ENCODE results near the gene OR13C3. TPM values are rescaled to one million over a fixed set of nuclear protein-coding genes. Genes with fewer than 3 reads are reported as not detected.
"Not testable (repeated sequence)": the region's sequence is repeated elsewhere in the genome, so short reads cannot be mapped to it uniquely, and the experiment has no call there.

The OR13C3 gene
- not detected in 2 replicates for total RNA-seq (2014; rRNA removed; shearing (Covaris generic); ENCODE audit: low replicate concordance)

DNA sequence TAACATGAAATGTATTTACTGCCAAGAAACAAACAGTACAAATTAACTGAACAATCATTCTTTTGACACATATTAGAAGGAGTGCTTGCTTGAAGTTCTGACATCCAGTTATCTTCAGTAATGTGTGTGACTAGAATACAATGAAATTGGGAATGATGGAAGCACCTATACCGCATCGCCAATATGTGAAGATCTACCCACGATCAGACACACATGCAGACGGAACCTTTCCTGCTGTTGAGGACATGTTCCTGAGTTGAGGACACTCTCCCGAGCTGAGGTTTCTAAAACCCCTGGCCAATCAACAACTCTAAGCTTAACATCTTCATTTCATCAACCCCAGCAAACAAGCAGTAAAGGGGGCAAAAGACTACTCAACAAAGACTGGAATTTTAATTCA is at the start of gene OR13C3:
OR13C3 (minus strand) TSS at position 101 of the 400 bp plus-strand sequence. CDS start 133 bp downstream, outside the sequence.
- H3K9me3 ChIP-seq, result no peaks in the 10 kb centered on the region
- H3K36me3 ChIP-seq, result no peaks in the 10 kb centered on the region
- H3K4me3 ChIP-seq, result no peak within 1 kb of the TSS
- no peaks in the 10 kb centered on the region for H3K27me3 ChIP-seq
- no peak for DNase-seq

DNA sequence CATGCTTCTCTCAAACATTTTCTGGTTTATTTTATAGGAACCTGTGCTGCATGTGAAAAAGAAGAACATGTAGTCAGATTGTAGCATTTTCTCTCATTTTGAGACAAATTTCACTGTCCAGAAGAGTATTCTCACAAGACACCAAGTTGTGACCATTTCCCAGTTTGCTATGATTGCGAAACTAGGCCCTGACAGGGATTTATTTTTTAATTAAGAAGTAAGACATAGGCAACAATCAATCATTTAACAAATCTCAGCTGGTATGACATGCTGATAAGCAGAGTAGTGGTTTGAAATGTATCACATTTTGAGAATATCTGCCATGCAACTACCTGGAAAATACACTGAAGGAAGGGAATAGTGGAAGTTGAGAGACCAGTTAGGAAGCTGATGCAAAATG is 43.9 kb upstream of the OR13C3 start:
- H3K27me3 ChIP-seq, result no peaks in the 10 kb centered on the region
- no peaks in the 10 kb centered on the region for H3K9me3 ChIP-seq
- H3K4me3 ChIP-seq, result no peak overlapping the region
- H3K36me3 ChIP-seq, result no peaks in the 10 kb centered on the region
- DNase-seq, result no peak

DNA sequence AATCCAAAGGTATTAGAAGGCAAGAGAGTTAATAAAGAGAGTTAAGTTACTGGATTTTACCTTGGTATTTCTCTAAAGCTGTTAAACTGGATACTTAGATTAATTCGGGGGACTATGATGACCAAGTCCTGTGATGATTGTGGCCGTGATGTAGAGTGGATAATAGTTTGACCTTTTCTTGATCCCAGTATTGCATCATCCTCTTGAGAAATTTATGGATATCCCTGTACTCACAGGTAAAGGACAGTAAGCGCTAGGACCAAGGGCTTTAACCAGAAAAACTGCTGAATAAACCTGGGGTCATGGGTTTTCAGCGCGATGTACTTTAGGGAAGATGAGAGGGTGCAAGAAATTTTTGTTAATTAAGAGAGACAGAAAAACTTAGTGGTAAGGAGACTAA is 40.6 kb upstream of the OR13C3 start:
- Histone ChIP-seq H3K36me3 (no peaks in the 10 kb centered on the region), H3K9me3 (peaks cover 3% of the 10 kb centered on the region; the same call in 1 of the 2 replicates), H3K4me3 (no peak overlapping the region), H3K27me3 (no peaks in the 10 kb centered on the region)
- DNase-seq, result no peak

DNA sequence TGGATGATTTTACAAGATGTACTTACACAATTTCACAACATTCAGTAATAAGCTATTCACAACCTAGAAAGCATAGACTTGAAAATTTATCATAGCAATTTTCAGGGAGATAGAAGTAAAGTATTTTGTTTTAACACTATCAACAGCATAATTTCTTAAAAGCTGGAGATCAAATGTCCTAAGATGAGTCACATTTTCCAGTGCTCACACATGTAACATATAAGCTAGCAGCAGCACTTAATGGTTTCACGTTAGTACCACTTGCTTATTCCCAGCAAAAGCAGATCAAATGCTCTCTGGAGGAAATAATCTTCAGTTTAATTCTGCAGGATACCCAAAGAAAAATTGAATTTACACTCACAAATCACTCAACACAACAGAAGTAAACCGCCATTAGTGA is 38.8 kb upstream of the OR13C3 start:
- Histone ChIP-seq H3K27me3 (no peaks in the 10 kb centered on the region), H3K4me3 (no peak overlapping the region), H3K9me3 (peaks cover 4% of the 10 kb centered on the region), H3K36me3 (no peaks in the 10 kb centered on the region)
- DNase-seq, result no peak

DNA sequence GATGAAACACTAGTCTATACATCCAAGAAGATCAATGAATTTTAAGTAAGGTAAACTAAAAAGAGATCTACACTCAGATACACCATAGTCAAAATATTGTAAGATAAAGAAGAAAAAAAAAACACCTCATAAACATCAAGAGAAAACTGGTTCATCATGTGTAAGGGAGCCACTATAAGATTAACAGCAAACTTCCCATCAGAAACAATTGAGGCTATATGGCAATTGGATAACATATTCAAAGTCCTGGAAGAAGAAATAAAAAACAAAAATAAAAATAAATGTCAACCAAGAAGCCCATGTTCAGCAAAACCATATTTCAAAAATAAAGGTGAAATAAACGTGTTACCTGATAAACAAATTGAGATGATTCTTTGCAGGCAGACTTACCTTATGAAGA is 36.0 kb upstream of the OR13C3 start:
- no peak for DNase-seq
- H3K27me3 ChIP-seq, result no peaks in the 10 kb centered on the region
- H3K9me3 ChIP-seq, result peaks cover 4% of the 10 kb centered on the region
- H3K36me3 ChIP-seq, result no peaks in the 10 kb centered on the region
- H3K4me3 ChIP-seq, result no peak overlapping the region

DNA sequence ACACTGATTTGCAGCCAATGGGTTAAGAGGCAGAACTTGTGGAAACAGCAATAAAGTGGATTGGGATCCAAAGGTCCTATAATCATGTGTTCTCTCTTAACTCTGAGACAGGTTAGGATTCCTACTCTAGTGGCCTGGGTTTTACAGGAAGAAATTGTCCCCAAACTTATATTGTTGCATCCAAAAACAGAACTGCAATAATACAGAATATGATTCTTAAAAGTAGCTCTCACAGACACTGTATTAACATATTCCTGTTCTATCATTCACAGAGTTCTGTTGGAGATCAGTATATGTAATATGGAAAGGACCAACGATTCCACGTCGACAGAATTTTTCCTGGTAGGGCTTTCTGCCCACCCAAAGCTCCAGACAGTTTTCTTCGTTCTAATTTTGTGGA is 32.2 kb upstream of the OR13C3 start, which contains the start of gene OR13C8:
OR13C8 (plus strand) TSS at position 301 of the 400 bp plus-strand sequence; CDS start at position 301, 0 bp downstream.
- no peak for DNase-seq
- H3K36me3 ChIP-seq, result no peaks in the 10 kb centered on the region
- H3K4me3 ChIP-seq, result no peak within 1 kb of the TSS
- peaks cover 4% of the 10 kb centered on the region for H3K9me3 ChIP-seq
- no peaks in the 10 kb centered on the region for H3K27me3 ChIP-seq

DNA sequence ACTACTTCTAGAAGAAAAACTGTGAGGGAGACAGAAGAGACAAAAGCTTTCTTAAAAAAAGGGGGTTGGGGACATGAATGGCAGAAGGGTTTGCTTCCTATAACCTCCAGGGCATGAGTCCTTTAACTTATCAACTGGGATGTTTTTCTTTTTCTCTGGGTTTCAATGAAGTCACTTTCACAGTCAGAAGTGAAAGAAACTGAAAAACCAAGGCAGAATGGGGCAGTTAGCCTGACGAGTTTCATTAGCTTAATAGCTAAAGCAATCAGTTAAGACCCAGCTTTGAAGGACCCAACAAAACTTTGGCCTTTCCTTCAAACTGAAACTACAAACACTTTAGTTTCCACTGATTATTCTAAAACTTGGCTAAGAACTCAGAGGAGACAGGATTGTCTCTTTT is 27.7 kb upstream of the OR13C3 start:
- Histone ChIP-seq H3K9me3 (no peaks in the 10 kb centered on the region), H3K27me3 (no peaks in the 10 kb centered on the region), H3K4me3 (no peak overlapping the region), H3K36me3 (no peaks in the 10 kb centered on the region)
- no peak for DNase-seq

DNA sequence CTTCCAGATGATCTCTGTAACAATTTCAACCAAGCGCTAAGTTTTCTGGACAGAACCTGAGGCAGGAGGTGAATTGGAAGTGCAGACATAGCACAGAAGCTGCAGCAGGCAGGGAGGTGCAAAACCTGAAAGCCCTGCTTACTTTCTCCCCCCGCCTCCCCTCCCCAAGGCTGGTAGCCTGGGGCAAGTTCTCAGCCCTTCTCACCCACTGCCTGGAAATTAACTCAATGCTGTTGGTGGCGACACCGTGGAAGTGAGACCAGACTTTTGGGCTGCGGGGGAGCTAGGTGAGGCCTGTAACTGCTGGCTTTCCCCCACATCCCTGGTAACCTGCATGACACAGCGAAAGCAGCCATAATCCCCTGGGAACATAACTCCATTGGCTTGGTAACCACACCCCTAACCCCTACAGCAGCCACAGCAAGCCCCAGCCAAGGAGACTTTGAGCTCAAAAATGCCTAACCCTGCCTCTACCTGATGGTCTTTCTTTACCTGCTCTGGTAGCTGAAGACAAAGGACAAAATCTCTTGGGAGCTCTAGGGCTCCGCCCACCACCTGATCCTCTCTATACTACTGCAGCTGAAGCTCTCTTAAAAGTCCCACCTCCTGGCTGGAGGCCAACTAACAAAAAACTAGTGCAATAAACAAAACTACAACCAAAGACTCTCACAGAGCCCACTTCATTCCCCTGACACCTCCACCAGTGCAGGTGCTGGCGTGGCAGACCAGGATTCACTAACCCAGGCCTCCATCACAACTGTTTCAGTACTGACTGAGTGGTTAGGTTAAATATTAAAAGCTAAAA is 20.4 kb upstream of the OR13C3 start:
- no peaks in the 10 kb centered on the region for H3K27me3 ChIP-seq
- no peak for DNase-seq

DNA sequence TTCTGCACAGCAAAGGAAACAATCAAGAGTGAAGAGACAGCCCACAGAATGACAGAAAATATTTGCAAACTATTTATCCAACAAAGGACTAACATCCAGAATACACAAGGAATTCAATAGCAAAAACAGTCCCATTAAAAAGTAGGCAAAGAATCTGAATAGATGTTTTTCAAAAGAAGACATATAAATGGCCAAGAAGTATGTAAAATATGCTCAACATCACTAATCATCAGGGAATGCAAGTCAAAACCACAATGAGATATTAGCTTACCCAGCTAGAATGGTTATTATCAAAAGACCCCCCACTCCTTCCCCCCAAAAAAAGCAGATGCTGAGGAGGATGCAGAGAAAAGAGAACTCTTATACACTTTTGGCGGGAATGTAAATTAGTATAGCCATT is 18.9 kb upstream of the OR13C3 start:
- no peaks in the 10 kb centered on the region for H3K36me3 ChIP-seq
- no peak for DNase-seq
- H3K4me3 ChIP-seq, result no peak overlapping the region
- no peaks in the 10 kb centered on the region for H3K27me3 ChIP-seq
- H3K9me3 ChIP-seq, result no peaks in the 10 kb centered on the region

More for the DNA sequence above, 20.4 kb upstream of the OR13C3 start:
- Histone ChIP-seq H3K9me3 (no peaks in the 10 kb centered on the region), H3K36me3 (no peaks in the 10 kb centered on the region), H3K4me3 (no peak overlapping the region)

DNA sequence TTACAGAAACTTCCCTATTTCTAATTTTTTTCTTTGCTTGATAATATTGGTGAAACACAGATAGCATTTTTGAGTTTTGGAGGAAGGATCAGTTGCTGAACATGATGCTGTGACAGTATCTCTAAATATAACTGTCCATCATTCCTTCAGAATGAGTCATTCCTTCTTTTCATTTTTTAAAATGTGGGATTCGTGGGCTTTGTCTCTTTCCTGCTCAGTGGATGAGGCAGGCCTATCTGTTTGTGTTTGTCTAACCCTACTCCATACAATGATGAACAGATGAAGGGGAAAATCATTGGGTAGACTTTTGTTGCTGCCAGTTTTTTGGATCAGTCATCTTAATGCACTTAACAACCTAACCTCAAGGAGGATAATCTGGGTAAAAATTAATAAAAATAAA is 16.6 kb upstream of the OR13C3 start:
- no peaks in the 10 kb centered on the region for H3K36me3 ChIP-seq
- DNase-seq, result no peak
- H3K9me3 ChIP-seq, result no peaks in the 10 kb centered on the region
- no peak overlapping the region for H3K4me3 ChIP-seq
- no peaks in the 10 kb centered on the region for H3K27me3 ChIP-seq

DNA sequence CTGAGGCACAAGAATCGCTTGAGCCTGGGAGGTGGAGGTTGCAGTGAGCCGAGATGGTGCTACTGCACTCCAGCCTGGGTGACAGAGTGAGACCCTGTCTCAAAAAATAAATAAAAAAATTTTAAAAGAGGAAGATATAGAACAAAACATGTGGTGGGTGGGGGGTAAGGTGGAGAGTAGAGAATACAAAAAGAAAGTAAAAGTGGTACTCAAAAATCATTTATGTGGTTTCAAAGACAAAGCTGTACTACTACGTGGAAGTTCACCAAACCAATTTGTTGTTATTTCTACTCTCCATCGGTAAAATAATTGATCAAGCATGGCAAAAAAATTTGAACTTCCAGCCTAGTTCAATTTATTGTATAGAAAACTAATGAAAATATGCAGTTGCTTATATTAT is 8.0 kb upstream of the OR13C3 start:
- Histone ChIP-seq H3K27me3 (no peaks in the 10 kb centered on the region), H3K4me3 (peak overlapping the region; percentile 13), H3K9me3 (no peaks in the 10 kb centered on the region), H3K36me3 (no peaks in the 10 kb centered on the region)
- DNase-seq, result no peak

DNA sequence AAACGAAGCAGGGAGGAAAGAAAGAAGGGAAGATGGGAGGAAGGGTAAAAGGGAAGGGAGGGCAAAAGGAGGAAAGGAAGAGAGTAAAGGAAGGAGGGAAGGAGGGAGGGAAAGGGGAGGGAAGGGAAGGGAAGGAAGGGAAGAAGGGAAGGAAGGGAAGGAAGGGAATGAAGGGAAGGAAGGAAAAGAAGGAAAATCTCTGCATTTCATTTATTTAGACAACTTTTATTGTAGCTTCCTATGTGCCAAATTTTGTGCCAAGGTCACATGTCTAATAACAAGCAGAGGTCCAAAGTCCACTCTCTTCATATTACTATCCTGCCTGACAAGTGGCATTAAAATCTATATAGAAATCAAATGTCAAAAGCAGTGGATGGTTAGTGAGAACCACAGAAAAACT is 2.6 kb upstream of the OR13C3 start:
- H3K27me3 ChIP-seq, result no peaks in the 10 kb centered on the region
- no peak for DNase-seq

DNA sequence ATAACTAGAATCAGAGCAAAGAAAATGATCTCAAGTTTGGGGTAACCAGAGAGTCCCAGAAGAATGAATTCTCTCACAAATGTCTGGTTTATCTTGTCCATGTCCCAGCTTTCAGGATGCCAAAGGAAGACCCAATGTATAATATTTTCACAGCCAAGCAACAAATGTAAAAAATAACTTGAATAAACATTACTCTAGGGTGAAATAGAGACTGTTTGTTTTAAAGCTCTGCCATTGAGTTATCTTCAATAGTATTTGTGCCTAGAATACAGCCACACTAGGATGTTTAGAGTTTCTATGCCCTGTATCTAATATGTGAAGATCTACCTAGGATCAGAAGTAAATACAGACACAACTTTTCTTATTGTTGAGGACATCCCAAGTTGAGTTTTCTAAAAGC is 9.5 kb downstream of the OR13C3 start, which contains the start of gene OR13C4:
OR13C4 (minus strand) TSS at position 101 of the 400 bp plus-strand sequence; CDS start at position 101, 0 bp downstream.
- H3K9me3 ChIP-seq, result no peaks in the 10 kb centered on the region; the same call in 1 of the 2 replicates
- no peaks in the 10 kb centered on the region for H3K36me3 ChIP-seq
- no peaks in the 10 kb centered on the region for H3K27me3 ChIP-seq
- DNase-seq, result no peak
- H3K4me3 ChIP-seq, result no peak within 1 kb of the TSS

More for the DNA sequence above, 2.6 kb upstream of the OR13C3 start:
- Histone ChIP-seq H3K4me3 (no peak overlapping the region), H3K36me3 (no peaks in the 10 kb centered on the region), H3K9me3 (no peaks in the 10 kb centered on the region)

DNA sequence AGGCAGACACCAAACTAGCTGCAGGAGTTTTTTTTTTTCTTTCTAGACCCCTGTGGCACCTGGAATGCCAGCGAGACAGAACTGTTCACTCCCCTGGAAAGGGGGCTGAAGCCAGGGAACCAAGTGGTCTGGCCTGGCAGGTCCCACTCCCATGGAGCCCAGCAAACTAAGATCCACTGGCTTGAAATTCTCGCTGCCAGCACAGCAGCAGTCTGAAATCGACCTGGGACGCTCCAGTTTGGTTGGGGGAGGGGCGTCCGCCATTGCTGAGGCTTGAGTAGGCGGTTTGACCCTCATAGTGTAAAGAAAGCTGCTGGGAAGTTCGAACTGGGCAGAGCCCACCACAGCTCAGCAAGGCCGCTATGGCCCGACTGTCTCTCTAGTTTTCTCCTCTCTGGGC is 16.4 kb downstream of the OR13C3 start:
- DNase-seq, H3K4me3 ChIP-seq: not testable (repeated sequence)

DNA sequence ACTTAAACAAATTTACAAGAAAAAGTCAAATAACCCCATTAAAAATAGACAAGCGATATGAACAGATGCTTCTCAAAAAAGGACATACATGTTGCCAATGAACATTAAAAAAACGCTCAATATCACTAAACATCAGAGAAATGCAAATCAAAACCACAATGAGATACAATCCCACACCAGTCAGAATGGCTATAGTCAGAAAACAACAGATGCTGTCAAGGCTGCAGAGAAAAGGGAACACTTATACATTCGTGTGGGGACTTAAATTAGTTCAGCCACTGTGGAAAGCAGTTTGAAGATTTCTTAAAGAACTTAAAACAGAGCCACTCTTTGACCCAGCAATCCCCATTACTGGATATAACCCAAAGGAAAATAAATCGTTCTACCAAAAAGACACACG is 21.8 kb downstream of the OR13C3 start:
- DNase-seq, result no peak
- no peaks in the 10 kb centered on the region for H3K36me3 ChIP-seq
- H3K27me3 ChIP-seq, result no peaks in the 10 kb centered on the region
- no peaks in the 10 kb centered on the region for H3K9me3 ChIP-seq
- no peak overlapping the region for H3K4me3 ChIP-seq

More for the DNA sequence above, 16.4 kb downstream of the OR13C3 start:
- H3K27me3 ChIP-seq, H3K9me3 ChIP-seq, H3K36me3 ChIP-seq: not testable (repeated sequence)

DNA sequence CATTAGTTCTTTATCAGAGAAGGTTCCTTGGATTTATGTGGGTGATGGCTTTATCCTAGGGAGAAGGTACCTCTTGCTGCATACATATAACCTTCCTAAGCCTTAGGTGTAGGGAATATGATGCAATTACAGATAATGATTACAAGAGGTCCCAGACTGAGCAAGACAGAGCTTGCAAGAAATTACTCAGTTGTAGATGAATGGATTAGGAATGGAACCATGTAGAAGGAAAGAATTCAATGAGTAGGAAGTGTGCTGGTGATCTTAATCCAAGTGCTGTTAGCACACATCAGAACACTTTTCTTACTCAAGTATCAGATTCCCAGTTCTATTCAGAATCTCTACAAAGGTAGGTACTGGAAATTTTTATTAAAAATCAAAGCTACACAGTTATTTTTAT is 30.1 kb downstream of the OR13C3 start:
- H3K27me3 ChIP-seq, result no peaks in the 10 kb centered on the region
- no peaks in the 10 kb centered on the region for H3K36me3 ChIP-seq
- no peak for DNase-seq
- no peak overlapping the region for H3K4me3 ChIP-seq
- H3K9me3 ChIP-seq, result no peaks in the 10 kb centered on the region

DNA sequence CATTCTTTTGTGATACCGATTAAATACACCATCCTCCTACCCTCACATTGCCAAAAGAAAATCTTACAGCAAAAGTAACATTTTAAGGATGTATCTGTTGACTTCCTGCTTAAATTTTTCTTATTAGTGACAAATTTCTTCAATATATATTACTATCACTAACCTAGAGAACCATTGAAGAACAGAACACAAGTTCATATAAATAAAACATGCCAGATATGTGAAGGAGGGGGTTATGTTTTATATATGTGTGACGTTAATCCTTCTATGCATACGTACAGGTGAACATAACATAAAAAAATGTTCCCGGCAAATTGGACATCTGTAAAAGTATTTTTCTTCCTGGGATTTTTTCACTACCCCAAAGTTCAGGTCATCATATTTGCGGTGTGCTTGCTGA is 32.7 kb downstream of the OR13C3 start, which contains the start of gene OR13F1:
OR13F1 (plus strand) TSS at position 301 of the 400 bp plus-strand sequence; CDS start at position 301, 0 bp downstream.
- H3K36me3 ChIP-seq, result no peaks in the 10 kb centered on the region
- H3K27me3 ChIP-seq, result no peaks in the 10 kb centered on the region
- no peaks in the 10 kb centered on the region for H3K9me3 ChIP-seq
- no peak within 1 kb of the TSS for H3K4me3 ChIP-seq
- no peak for DNase-seq

DNA sequence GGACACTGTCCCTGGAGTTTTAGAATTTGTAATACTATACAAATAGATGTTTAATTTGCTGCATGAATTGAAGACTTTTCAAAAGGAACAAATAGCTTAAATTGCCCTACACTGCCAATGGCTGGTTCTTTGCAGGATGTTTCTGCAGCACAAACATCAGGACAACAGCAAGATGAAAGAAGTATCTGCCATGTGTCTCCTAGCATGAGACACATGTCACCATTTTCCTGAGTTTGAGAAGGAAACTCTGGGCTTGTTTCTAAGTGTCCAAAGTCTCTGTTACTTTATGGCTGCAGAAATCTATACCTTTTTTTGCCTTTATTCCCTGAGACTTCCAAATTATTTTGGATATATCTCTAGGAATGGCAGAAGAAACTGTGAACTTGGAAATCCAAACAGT is 33.2 kb downstream of the OR13C3 start:
- Histone ChIP-seq H3K4me3 (no peak overlapping the region), H3K27me3 (no peaks in the 10 kb centered on the region), H3K9me3 (no peaks in the 10 kb centered on the region), H3K36me3 (no peaks in the 10 kb centered on the region)
- DNase-seq, result no peak
